Activated T-cell treated with anti-CD3 and anti-CD28 coated beads for 1 hour (primary cell): ENCODE measurements around the gene BBX.
"Not testable (repeated sequence)": the region's sequence is repeated elsewhere in the genome, so short reads cannot be mapped to it uniquely, and the experiment has no call there.

Experiments
- DNase-seq: peaks from one replicate; pipeline ENCODE4 v3.0.0-alpha.2; 2020; ENCODE audit warnings: low read depth

BBX gene

GRCh38 chr3:107800710-107801109, 277.9 kb downstream of the BBX start:
- DNase-seq, result no peak

- no peak for DNase-seq
These were observed 280.4 kb downstream of the BBX start for GRCh38 chr3:107803170-107803569.

GRCh38 chr3:107806021-107806420, 283.3 kb downstream of the BBX start:
- no peak for DNase-seq

GRCh38 chr3:107806536-107806935, 283.8 kb downstream of the BBX start:
- DNase-seq, result no peak

GRCh38 chr3:107810171-107811071, 287.7 kb downstream of the BBX start:
- DNase-seq, result no peak

GRCh38 chr3:107813026-107813425, 290.3 kb downstream of the BBX start:
- DNase-seq, result no peak

- DNase-seq, result no peak
These were observed 293.3 kb downstream of the BBX start for GRCh38 chr3:107816107-107816506.

GRCh38 chr3:107817076-107817475, 294.3 kb downstream of the BBX start:
- DNase-seq, result no peak

GRCh38 chr3:107818025-107818424, 295.3 kb downstream of the BBX start:
- DNase-seq, result no peak

- DNase-seq, result no peak
These were observed 296.9 kb downstream of the BBX start for GRCh38 chr3:107819656-107820055.

- no peak for DNase-seq
These were observed 299.5 kb downstream of the BBX start for GRCh38 chr3:107822308-107822707.

GRCh38 chr3:107824822-107825371, 302.1 kb downstream of the BBX start:
- DNase-seq, result no peak

- DNase-seq, result no peak
These were observed 302.8 kb downstream of the BBX start for GRCh38 chr3:107825556-107825955.

- no peak for DNase-seq
These were observed 304.0 kb downstream of the BBX start for GRCh38 chr3:107826727-107827126.

GRCh38 chr3:107829185-107829584, 306.4 kb downstream of the BBX start:
- DNase-seq, result no peak

- DNase-seq, result no peak
These were observed 308.8 kb downstream of the BBX start for GRCh38 chr3:107831590-107831989.

GRCh38 chr3:107833043-107833442, 310.3 kb downstream of the BBX start:
- no peak for DNase-seq

GRCh38 chr3:107833722-107834416, 311.1 kb downstream of the BBX start:
- DNase-seq, result no peak

- not testable (repeated sequence) for DNase-seq
These were observed 312.2 kb downstream of the BBX start for GRCh38 chr3:107835001-107835400.

GRCh38 chr3:107837895-107838612, 315.3 kb downstream of the BBX start:
- no peak for DNase-seq

- no peak for DNase-seq
These were observed 319.1 kb downstream of the BBX start for GRCh38 chr3:107841831-107842230.

GRCh38 chr3:107842940-107843339, 320.2 kb downstream of the BBX start:
- no peak for DNase-seq
